Sigmoid colon (tissue), 7 donors: Measurements from ENCODE around the gene GPC5. TPM values are rescaled to one million over a fixed set of nuclear protein-coding genes. Genes with fewer than 3 reads are reported as not detected.

ENCODE experiments used
- DNase-seq: peaks from one replicate; pipeline ENCODE4 v3.0.0-alpha.2; 2019
- H3K27ac ChIP-seq, 4 donors: fragments of 200-600 bp; sonication (generic); one replicate each; pipeline ENCODE4 v1.5.1; 2016 to 2019; ENCODE audit warnings: mild to moderate bottlenecking in 1 of 4
- H3K27me3 ChIP-seq, 3 donors: fragments of 200-600 bp; sonication (generic); one replicate each; pipeline ENCODE4 v1.5.1; 2019; ENCODE audit warnings: mild to moderate bottlenecking in 1 of 3
- H3K36me3 ChIP-seq, 4 donors: fragments of 200-600 bp; sonication (generic); one replicate each; pipeline ENCODE4 v1.5.1; 2016 to 2019
- H3K4me1 ChIP-seq, 4 donors: fragments of 200-600 bp; sonication (generic); one replicate each; pipeline ENCODE4 v1.5.1; 2017 to 2019
- H3K4me3 ChIP-seq, 4 donors: fragments of 200-600 bp; sonication (generic); one replicate each; pipeline ENCODE4 v1.5.1; 2017 to 2019; ENCODE audit warnings: mild to moderate bottlenecking in 2 of 4, moderate library complexity in 1 of 4
- H3K9me3 ChIP-seq, 4 donors: fragments of 200-600 bp in 3 of 4; sonication (generic) in 3 of 4; one replicate each; pipeline versions ENCODE4 v1.5.1 to v1.6.1; 2013 to 2019
- EP300 ChIP-seq, 4 donors: sonication (generic); formaldehyde crosslinking; IDR thresholded peaks; one replicate each; pipeline ENCODE4 v1.6.1; 2017; ENCODE audit warnings: antibody characterized with exemption in 4 of 4
- POLR2A ChIP-seq, 2 donors: fragments of 450-650 bp; IDR thresholded peaks; one replicate each; pipeline ENCODE4 v1.6.1; 2016; ENCODE audit warnings: antibody characterized with exemption in 2 of 2, mild to moderate bottlenecking in 2 of 2, moderate library complexity in 2 of 2
- POLR2AphosphoS5 ChIP-seq, 4 donors: sonication (generic); formaldehyde crosslinking; IDR thresholded peaks; one replicate each; pipeline ENCODE4 v1.6.1; 2017; ENCODE audit warnings: antibody characterized with exemption in 4 of 4
- WGBS, 2 donors: extraction: QIAGEN DNeasy Blood & Tissue Kit; methylation state at CpG; one replicate each; pipeline ENCODE4 v1.1.7; 2013; 5-methylcytosine and 5-hydroxymethylcytosine counted together
- intact Hi-C: fragments of 100-400 bp; cut with DNase I; formaldehyde crosslinking; loops from one replicate; pipeline ENCODE4 v1.15.1; 2023
- polyA plus RNA-seq, 3 donors: library from polyadenylated mRNA; stranded (reverse); fragments of 200-250 nt; gene quantifications; one replicate each; pipeline ENCODE4 v1.2.3, GENCODE V29; 2013
- total RNA-seq, 4 donors: library from RNA; depleted of rRNA; stranded (reverse); fragments of >200 nt; gene quantifications; one replicate each; pipeline ENCODE4 v1.1.0, GENCODE V29; 2016
- TF ChIP-seq, protein P1 (sequence below), 4 experiments: fragments of 450-650 bp in 3 of 4; fragments of 200-600 bp in 1 of 4; IDR thresholded peaks; one replicate each; pipeline ENCODE4 v1.5.1; 2016 to 2019; ENCODE audit warnings: antibody characterized with exemption in 4 of 4, mild to moderate bottlenecking in 3 of 4, moderate library complexity in 2 of 4
- donor health status: healthy with polysubstance abuse.
- donor health status: Bipolar disorder and iron deficiency.
- donor health status: healthy.

GPC5 gene
- total and polyA plus RNA-seq, 7 donors = 0.39 to 3.9 (median 2.9) TPM; not detected in 2

DNA sequence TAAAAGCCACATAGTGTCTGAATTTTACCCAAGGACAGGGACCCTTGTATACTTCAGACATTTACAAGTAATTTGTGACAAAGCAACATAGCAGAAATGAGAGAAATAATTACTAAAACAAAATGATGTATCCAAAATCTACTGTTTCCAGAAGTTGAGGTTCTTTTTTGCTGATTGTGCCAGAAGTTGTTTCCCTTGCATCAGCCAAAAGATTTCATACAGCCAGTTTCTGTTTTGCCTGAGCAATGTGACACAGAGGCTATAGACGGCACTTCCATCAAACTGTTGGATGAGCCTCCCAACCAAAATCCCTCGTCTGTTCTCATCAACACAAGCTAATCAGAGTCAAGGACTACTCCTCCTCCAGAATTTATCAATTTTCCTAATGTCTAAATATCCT lies 915.0 kb downstream of the GPC5 start:
- WGBS, 2 donors = 67 to 87% methylated on average over 2 of the region's 2 CpGs
- no peaks in the 10 kb centered on the region for H3K4me1 ChIP-seq
- H3K27ac ChIP-seq = no peak overlapping the region
- no peak overlapping the region for H3K4me3 ChIP-seq
- no peaks in the 10 kb centered on the region for H3K27me3 ChIP-seq
- no peak for DNase-seq
- TF ChIP-seq EP300 (IDR thresholded peaks at IDR 0.05) (no peak), POLR2AphosphoS5 (IDR thresholded peaks at IDR 0.05) (no peak), POLR2A (IDR thresholded peaks at IDR 0.05) (no peak)
- TF ChIP-seq, protein P1, sequence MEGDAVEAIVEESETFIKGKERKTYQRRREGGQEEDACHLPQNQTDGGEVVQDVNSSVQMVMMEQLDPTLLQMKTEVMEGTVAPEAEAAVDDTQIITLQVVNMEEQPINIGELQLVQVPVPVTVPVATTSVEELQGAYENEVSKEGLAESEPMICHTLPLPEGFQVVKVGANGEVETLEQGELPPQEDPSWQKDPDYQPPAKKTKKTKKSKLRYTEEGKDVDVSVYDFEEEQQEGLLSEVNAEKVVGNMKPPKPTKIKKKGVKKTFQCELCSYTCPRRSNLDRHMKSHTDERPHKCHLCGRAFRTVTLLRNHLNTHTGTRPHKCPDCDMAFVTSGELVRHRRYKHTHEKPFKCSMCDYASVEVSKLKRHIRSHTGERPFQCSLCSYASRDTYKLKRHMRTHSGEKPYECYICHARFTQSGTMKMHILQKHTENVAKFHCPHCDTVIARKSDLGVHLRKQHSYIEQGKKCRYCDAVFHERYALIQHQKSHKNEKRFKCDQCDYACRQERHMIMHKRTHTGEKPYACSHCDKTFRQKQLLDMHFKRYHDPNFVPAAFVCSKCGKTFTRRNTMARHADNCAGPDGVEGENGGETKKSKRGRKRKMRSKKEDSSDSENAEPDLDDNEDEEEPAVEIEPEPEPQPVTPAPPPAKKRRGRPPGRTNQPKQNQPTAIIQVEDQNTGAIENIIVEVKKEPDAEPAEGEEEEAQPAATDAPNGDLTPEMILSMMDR (IDR thresholded peaks at IDR 0.05) = no peak
- intact Hi-C loops = no loop called here
- no peaks in the 10 kb centered on the region for H3K9me3 ChIP-seq
- H3K36me3 ChIP-seq = no peaks in the 10 kb centered on the region

DNA sequence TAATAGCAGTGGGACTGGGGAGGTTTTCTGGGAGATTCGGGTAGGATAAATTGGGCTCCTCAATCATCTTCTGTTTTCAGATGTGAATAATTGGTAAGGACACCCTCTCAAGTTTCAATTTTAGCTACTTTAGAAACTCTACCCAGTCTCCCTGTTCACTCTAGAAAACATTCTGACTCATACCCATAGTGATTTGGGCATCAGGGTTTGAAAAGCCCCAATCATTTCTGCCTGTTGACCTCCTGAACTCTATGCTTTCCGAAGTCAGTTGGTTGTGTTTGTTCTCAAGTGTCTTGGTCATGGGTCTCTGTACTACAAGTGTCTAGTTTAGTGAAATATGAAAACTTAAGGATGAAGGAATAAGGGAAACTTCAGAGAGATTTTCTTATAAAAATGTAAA lies 916.8 kb downstream of the GPC5 start:
- H3K27me3 ChIP-seq = no peaks in the 10 kb centered on the region
- H3K4me1 ChIP-seq = no peaks in the 10 kb centered on the region
- H3K27ac ChIP-seq = no peak overlapping the region
- H3K36me3 ChIP-seq = no peaks in the 10 kb centered on the region
- H3K4me3 ChIP-seq = no peak overlapping the region
- no peaks in the 10 kb centered on the region for H3K9me3 ChIP-seq
- WGBS, 2 donors = 84 to 94% methylated on average over 2 of the region's 2 CpGs
- no peak for TF ChIP-seq POLR2AphosphoS5 (IDR thresholded peaks at IDR 0.05)
- TF ChIP-seq EP300 (IDR thresholded peaks at IDR 0.05) = no peak
- TF ChIP-seq, protein P1 (IDR thresholded peaks at IDR 0.05) = no peak
- no peak for TF ChIP-seq POLR2A (IDR thresholded peaks at IDR 0.05)
- DNase-seq = no peak
- intact Hi-C loops = no loop called here

DNA sequence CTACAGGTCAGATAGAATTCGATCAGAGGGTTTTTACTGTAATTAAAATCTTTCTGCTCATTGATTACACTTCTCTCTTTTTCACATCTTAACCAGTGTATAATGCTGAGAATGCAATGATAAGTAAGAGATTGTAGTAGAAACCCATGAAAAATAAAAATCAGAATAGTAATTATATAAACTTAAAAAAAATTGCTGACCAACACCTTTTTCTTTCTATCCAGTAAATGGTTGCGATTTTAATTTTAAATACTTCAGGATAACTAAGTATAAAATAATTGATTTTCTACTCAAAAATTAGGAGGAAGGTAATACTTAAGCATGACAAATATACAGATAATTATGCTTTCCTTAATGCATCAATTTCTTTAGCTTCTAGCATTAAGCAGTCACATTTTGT lies 917.6 kb downstream of the GPC5 start:
- Histone ChIP-seq H3K9me3 (no peaks in the 10 kb centered on the region), H3K27me3 (no peaks in the 10 kb centered on the region), H3K27ac (no peak overlapping the region), H3K36me3 (no peaks in the 10 kb centered on the region), H3K4me1 (no peaks in the 10 kb centered on the region), H3K4me3 (no peak overlapping the region)
- WGBS, 2 donors = 94 to 96% methylated on average over 2 of the region's 2 CpGs
- no peak for DNase-seq
- TF ChIP-seq, protein P1 (IDR thresholded peaks at IDR 0.05) = no peak
- no peak for TF ChIP-seq EP300 (IDR thresholded peaks at IDR 0.05)
- no peak for TF ChIP-seq POLR2AphosphoS5 (IDR thresholded peaks at IDR 0.05)
- no peak for TF ChIP-seq POLR2A (IDR thresholded peaks at IDR 0.05)
- intact Hi-C loops = no loop called here

DNA sequence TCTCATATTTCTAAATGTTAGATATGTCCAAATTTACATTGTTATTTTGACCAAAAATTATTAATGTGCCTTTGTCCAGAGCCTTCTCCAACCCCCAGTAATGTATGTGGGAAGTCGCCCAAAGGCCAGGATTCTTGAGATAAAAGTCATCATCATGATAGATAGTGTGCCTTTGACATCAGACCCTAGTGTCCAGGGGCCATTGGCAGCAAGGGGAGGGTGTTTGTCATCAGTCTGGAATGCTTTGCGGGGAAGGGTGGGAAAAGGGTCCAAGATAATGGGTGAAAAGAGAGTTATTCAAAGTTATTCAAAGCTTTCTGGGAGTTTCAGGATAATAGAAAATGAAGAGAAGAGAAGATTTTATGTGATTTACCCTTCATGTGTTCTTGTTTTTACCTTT lies 918.6 kb downstream of the GPC5 start:
- 89 to 91% methylated on average over 2 of the region's 2 CpGs for WGBS, 2 donors
- H3K27me3 ChIP-seq = no peaks in the 10 kb centered on the region

DNA sequence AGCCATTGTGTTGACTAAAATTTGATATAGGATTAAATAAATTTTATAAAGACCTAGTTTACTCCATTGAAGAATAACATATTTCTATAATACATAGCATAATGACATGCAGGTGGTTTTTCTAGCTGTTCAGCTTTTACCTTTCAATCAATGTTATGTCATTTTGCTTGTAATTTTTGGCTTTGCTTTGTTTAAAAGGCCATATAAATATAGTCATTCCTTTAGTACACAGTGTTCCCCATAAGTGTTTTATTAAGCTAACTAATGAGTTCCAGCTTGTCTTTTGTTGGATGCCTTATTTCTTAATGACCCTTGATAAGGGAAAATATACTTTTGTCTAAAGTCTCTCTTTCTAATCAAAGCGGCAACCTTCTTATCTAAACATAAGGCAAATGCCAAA lies 921.9 kb downstream of the GPC5 start:
- no peaks in the 10 kb centered on the region for H3K27me3 ChIP-seq
- WGBS, 2 donors = 83 to 88% methylated on average over 1 of the region's 1 CpG
- no peaks in the 10 kb centered on the region for H3K36me3 ChIP-seq
- intact Hi-C loops = no loop called here
- no peaks in the 10 kb centered on the region for H3K9me3 ChIP-seq
- no peak overlapping the region for H3K4me3 ChIP-seq
- no peaks in the 10 kb centered on the region for H3K4me1 ChIP-seq
- no peak overlapping the region for H3K27ac ChIP-seq
- TF ChIP-seq POLR2AphosphoS5 (IDR thresholded peaks at IDR 0.05) (no peak), POLR2A (IDR thresholded peaks at IDR 0.05) (no peak), EP300 (IDR thresholded peaks at IDR 0.05) (no peak)
- TF ChIP-seq, protein P1 (IDR thresholded peaks at IDR 0.05) = no peak
- no peak for DNase-seq

More for the DNA sequence above, 918.6 kb downstream of the GPC5 start:
- H3K4me3 ChIP-seq = no peak overlapping the region
- intact Hi-C loops = no loop called here
- no peak for DNase-seq
- no peak overlapping the region for H3K27ac ChIP-seq
- H3K36me3 ChIP-seq = no peaks in the 10 kb centered on the region
- no peaks in the 10 kb centered on the region for H3K9me3 ChIP-seq
- H3K4me1 ChIP-seq = no peaks in the 10 kb centered on the region
- TF ChIP-seq POLR2AphosphoS5 (IDR thresholded peaks at IDR 0.05) = no peak
- TF ChIP-seq, protein P1 (IDR thresholded peaks at IDR 0.05) = no peak
